Measurements from ENCODE around the gene HEMK1. TPM values are rescaled to one million over a fixed set of nuclear protein-coding genes. Genes with fewer than 3 reads are reported as not detected.

The HEMK1 gene
- total and polyA plus RNA-seq, 2 donors (not counting 3 experiments of a cell fraction or from before 2014, with no cell fraction given) = 14.2 to 15.2 TPM

DNA sequence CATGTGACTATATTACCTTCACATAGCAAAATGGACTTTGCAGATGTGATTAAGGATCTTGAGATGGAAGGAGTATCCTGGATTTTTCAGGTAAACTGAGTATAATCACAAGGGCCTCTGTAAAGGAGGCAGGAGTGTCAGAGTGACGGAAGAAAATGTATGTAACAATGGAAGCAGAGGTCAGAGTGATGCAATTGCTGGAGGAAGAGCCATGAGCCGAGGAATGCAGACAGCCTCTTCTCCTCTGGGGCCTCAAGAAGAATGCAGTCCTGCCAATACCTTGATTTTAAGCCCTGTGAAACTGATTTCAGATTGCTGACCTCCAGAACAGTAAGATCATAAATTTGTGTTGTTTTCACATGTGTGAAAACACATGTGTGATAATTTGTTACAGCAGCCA lies 15.1 kb downstream of the HEMK1 start:
- H3K4me3 ChIP-seq (replicated peaks in 1 of 3; ENCODE audit: insufficient read depth in 1 of 3, low read depth in 1 of 3, low read length in 3 of 3) = no peak overlapping the region
- H3K9me3 ChIP-seq (replicated peaks; ENCODE audit: control insufficient read depth, insufficient read depth, low read length) = no peaks in the 10 kb centered on the region
- dilution Hi-C loops (cut with MboI; ENCODE audit: extremely low pct_ligation_motif_present, low sequenced_read_pairs) (no loop called here), intact Hi-C loops (cut with micrococcal nuclease) (no loop called here)
- no peak for TF ChIP-seq GATA2 (IDR thresholded peaks at IDR 0.05; ENCODE audit: insufficient read depth, insufficient read length, low read depth, low read length)
- no peak for TF ChIP-seq JUN (IDR thresholded peaks at IDR 0.05; ENCODE audit: borderline replicate concordance, insufficient read depth, insufficient read length, low read depth)
- TF ChIP-seq MYC (IDR thresholded peaks at IDR 0.05; ENCODE audit: low read depth, low read length) = no peak
- TF ChIP-seq, protein P1, sequence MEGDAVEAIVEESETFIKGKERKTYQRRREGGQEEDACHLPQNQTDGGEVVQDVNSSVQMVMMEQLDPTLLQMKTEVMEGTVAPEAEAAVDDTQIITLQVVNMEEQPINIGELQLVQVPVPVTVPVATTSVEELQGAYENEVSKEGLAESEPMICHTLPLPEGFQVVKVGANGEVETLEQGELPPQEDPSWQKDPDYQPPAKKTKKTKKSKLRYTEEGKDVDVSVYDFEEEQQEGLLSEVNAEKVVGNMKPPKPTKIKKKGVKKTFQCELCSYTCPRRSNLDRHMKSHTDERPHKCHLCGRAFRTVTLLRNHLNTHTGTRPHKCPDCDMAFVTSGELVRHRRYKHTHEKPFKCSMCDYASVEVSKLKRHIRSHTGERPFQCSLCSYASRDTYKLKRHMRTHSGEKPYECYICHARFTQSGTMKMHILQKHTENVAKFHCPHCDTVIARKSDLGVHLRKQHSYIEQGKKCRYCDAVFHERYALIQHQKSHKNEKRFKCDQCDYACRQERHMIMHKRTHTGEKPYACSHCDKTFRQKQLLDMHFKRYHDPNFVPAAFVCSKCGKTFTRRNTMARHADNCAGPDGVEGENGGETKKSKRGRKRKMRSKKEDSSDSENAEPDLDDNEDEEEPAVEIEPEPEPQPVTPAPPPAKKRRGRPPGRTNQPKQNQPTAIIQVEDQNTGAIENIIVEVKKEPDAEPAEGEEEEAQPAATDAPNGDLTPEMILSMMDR (IDR thresholded peaks at IDR 0.05; ENCODE audit: extremely low read depth in 1 of 2, insufficient read depth in 1 of 2, low read depth in 1 of 2, low read length in 2 of 2) = no peak
- TF ChIP-seq FOS (IDR thresholded peaks at IDR 0.05; ENCODE audit: borderline replicate concordance, insufficient read depth, low read length) = no peak
- no peak for TF ChIP-seq POLR2A (IDR thresholded peaks at IDR 0.05; ENCODE audit: low read depth, low read length)
- TF ChIP-seq MAX (IDR thresholded peaks at IDR 0.05; ENCODE audit: insufficient read depth, insufficient read length) = no peak
- TF ChIP-seq POLR2AphosphoS5 (IDR thresholded peaks at IDR 0.05; ENCODE audit: insufficient read depth, low read depth, low read length) = no peak
- TF ChIP-seq EZH2 (IDR thresholded peaks at IDR 0.05; ENCODE audit: borderline replicate concordance, low read depth, low read length, severe bottlenecking) = no peak
- DNase-seq (ENCODE audit: low read depth, low spot score) (no peak), FAIRE-seq (no peak)
- CTCF ChIA-PET = no interaction called here
- H3K9ac ChIP-seq (replicated peaks; ENCODE audit: extremely low read depth, insufficient read depth, low read length) = no peak overlapping the region
- H3K9me1 ChIP-seq (replicated peaks; ENCODE audit: control insufficient read depth, extremely low read depth, insufficient read depth, low read length) = no peaks in the 10 kb centered on the region
- H4K20me1 ChIP-seq (replicated peaks; ENCODE audit: control insufficient read depth, extremely low read depth, insufficient read depth, low read length) = no peaks in the 10 kb centered on the region
- H3K4me1 ChIP-seq (ENCODE audit: control insufficient read depth, extremely low read depth, insufficient read depth, low read length) = no peaks in the 10 kb centered on the region
- H3K27ac ChIP-seq (ENCODE audit: insufficient read depth, low read depth, low read length) = no peak overlapping the region
- H3K27me3 ChIP-seq (ENCODE audit: control insufficient read depth in 2 of 2, insufficient read depth in 2 of 2, low read length in 2 of 2) = no peaks in the 10 kb centered on the region
- H3K36me3 ChIP-seq (ENCODE audit: control insufficient read depth in 2 of 2, extremely low read depth in 1 of 2, insufficient read depth in 2 of 2, low read length in 2 of 2) = no peaks in the 10 kb centered on the region
- POLR2A ChIA-PET = no interaction called here
- no peak overlapping the region for H3K4me2 ChIP-seq (ENCODE audit: insufficient read depth, low read length)
- no TSS peak for BruUV-seq (replicated peaks)
- no peaks in the 10 kb centered on the region for H3K79me2 ChIP-seq (ENCODE audit: control insufficient read depth, insufficient read depth, low read length)
- H2AFZ ChIP-seq (ENCODE audit: low read depth, low read length) = no peak overlapping the region
